Kidney epithelial cell (primary cell): ENCODE measurements around the gene PANX2. TPM values are rescaled to one million over a fixed set of nuclear protein-coding genes. Genes with fewer than 3 reads are reported as not detected.
A peak's percentile ranks its signal among the peaks of the same experiment; 100 is the strongest.

Experiments
- DNase-seq: peaks from one replicate; pipeline ENCODE4 v3.0.0-alpha.2; 2010; ENCODE audit warnings: low read depth
- H3K27me3 ChIP-seq: 2 replicates; pipeline ENCODE4 v1.6.0; 2011; ENCODE audit warnings: low read length; ENCODE audit not compliant: control insufficient read depth, insufficient read depth
- H3K36me3 ChIP-seq: 2 replicates; pipeline ENCODE4 v1.5.1; 2011; ENCODE audit warnings: low read length; ENCODE audit not compliant: control insufficient read depth, insufficient read depth
- H3K4me3 ChIP-seq: 2 replicates; pipeline ENCODE4 v1.5.1; 2011; ENCODE audit warnings: low read depth, mild to moderate bottlenecking, control low read depth, low read length
- CTCF ChIP-seq: IDR thresholded peaks from 2 replicates; pipeline ENCODE4 v1.5.1; 2011; ENCODE audit warnings: mild to moderate bottlenecking, moderate library complexity, low read length, control low read depth, inconsistent platforms; ENCODE audit not compliant: insufficient read depth, poor library complexity, severe bottlenecking
- total RNA-seq: library from RNA; depleted of rRNA; stranded (reverse); fragments of >200 nt; gene quantifications from 2 replicates; pipeline ENCODE4 v1.2.3, GENCODE V29; 2015

Gene PANX2
- total RNA-seq, 1 donor from 2014 or later = 0.33 TPM

- no peak overlapping the region for H3K4me3 ChIP-seq
- no peaks in the 10 kb centered on the region for H3K36me3 ChIP-seq
- peaks cover 6% of the 10 kb centered on the region for H3K27me3 ChIP-seq
- no peak for DNase-seq
- TF ChIP-seq CTCF = no peak
These were observed 30.6 kb upstream of the PANX2 start for GRCh38 chr22:50139843-50140415.

- no peak for TF ChIP-seq CTCF
These were observed 29.9 kb upstream of the PANX2 start for GRCh38 chr22:50140615-50141014.

GRCh38 chr22:50141462-50141861, 29.1 kb upstream of the PANX2 start:
- TF ChIP-seq CTCF = no peak
- no peak overlapping the region for H3K4me3 ChIP-seq
- no peaks in the 10 kb centered on the region for H3K36me3 ChIP-seq
- peaks cover 13% of the 10 kb centered on the region for H3K27me3 ChIP-seq
- DNase-seq = no peak

More at GRCh38 chr22:50140615-50141014, 29.9 kb upstream of the PANX2 start:
- Histone ChIP-seq H3K27me3 (peaks cover 6% of the 10 kb centered on the region), H3K4me3 (no peak overlapping the region), H3K36me3 (no peaks in the 10 kb centered on the region)
- no peak for DNase-seq

GRCh38 chr22:50141891-50142363, 28.6 kb upstream of the PANX2 start:
- Histone ChIP-seq H3K36me3 (no peaks in the 10 kb centered on the region), H3K27me3 (peaks cover 13% of the 10 kb centered on the region), H3K4me3 (no peak overlapping the region)
- DNase-seq = no peak
- peak; percentile 13 for TF ChIP-seq CTCF

- peaks cover 13% of the 10 kb centered on the region for H3K27me3 ChIP-seq
- H3K4me3 ChIP-seq = no peak overlapping the region
- H3K36me3 ChIP-seq = no peaks in the 10 kb centered on the region
- no peak for TF ChIP-seq CTCF
- DNase-seq = no peak
These were observed 27.4 kb upstream of the PANX2 start for GRCh38 chr22:50143096-50143495.

- Histone ChIP-seq H3K36me3 (no peaks in the 10 kb centered on the region), H3K27me3 (peaks cover 13% of the 10 kb centered on the region), H3K4me3 (no peak overlapping the region)
- no peak for TF ChIP-seq CTCF
- DNase-seq = no peak
These were observed 26.4 kb upstream of the PANX2 start for GRCh38 chr22:50144005-50144614.
